K562 (cell line): ENCODE measurements around the gene TXNDC8. TPM values are rescaled to one million over a fixed set of nuclear protein-coding genes. Genes with fewer than 3 reads are reported as not detected.

Source experiments
- ATAC-seq: fragments of 200-7000 bp; cut with Tn5 transposase; 3 replicates; pipeline ENCODE4 v1.9.1; 2020; ENCODE audit warnings: moderate library complexity
- BruUV-seq: library from RNA; stranded (reverse); fragments of 400-500 nt; replicated peaks from 2 replicates; lab custom pipeline; 2021; lab: Mats Ljungman, UMichigan
- CTCF ChIA-PET: fragments of 300-600 bp; formaldehyde crosslinking; extraction: SDS; loops from one replicate; lab custom pipeline; 2021; ENCODE audit warnings: low intra/inter-chr PET ratio; lab: Yijun Ruan, JAX
- POLR2A ChIA-PET: fragments of 300-600, 350-650 bp; sonication (Branson Sonifier 250); formaldehyde crosslinking; extraction: SDS; loops from one replicate; lab custom pipeline; 2021; ENCODE audit warnings: antibody characterized with exemption, inconsistent platforms; lab: Yijun Ruan, JAX
- DNase-seq, 4 experiments: peaks; one replicate each; pipeline versions ENCODE4 v3.0.0 to v3.0.0-alpha.2; 2011 to 2018; ENCODE audit warnings: low spot score in 3 of 4, mixed read lengths in 3 of 4; ENCODE audit errors: extremely low read depth in 1 of 4
- FAIRE-seq: peaks from 2 replicates; lab custom pipeline; 2011; peaks lifted over from hg19 to GRCh38; lab: Jason Lieb, UNC
- H2AFZ ChIP-seq: 2 replicates; pipeline ENCODE4 v1.6.0; 2011; ENCODE audit warnings: low read depth, low read length, control low read depth, inconsistent platforms
- H3K27ac ChIP-seq: fragments of 200-600 bp; 3 replicates; pipeline ENCODE4 v1.8.0; 2011; ENCODE audit warnings: low read depth, mild to moderate bottlenecking, control low read depth, inconsistent platforms, low read length, moderate library complexity, mixed read lengths; ENCODE audit errors: extremely low read depth
- H3K27me3 ChIP-seq, 2 experiments: fragments of 300-600 bp in 1 of 2; 2 replicates in 1 of 2; 3 replicates in 1 of 2; pipeline versions ENCODE4 v1.6.0 to v1.8.0; 2011; ENCODE audit warnings: inconsistent platforms in 2 of 2, low read length in 2 of 2, mild to moderate bottlenecking in 1 of 2, mixed read lengths in 1 of 2, moderate library complexity in 1 of 2; ENCODE audit not compliant: control insufficient read depth in 2 of 2, insufficient read depth in 2 of 2
- H3K36me3 ChIP-seq: fragments of 300-600 bp; 3 replicates; pipeline ENCODE4 v1.8.0; 2011; ENCODE audit warnings: mild to moderate bottlenecking, low read length, inconsistent platforms; ENCODE audit not compliant: control insufficient read depth, insufficient read depth
- H3K4me1 ChIP-seq, 2 experiments: fragments of 200-600 bp in 1 of 2; replicated peaks in 1 of 2; 2 replicates in 1 of 2; 3 replicates in 1 of 2; pipeline versions ENCODE4 v1.5.1 to v1.8.0; 2011; ENCODE audit warnings: inconsistent platforms in 2 of 2, low read length in 2 of 2, mild to moderate bottlenecking in 1 of 2, mixed read lengths in 1 of 2, moderate library complexity in 1 of 2; ENCODE audit not compliant: control insufficient read depth in 2 of 2, insufficient read depth in 2 of 2
- H3K4me2 ChIP-seq: 2 replicates; pipeline ENCODE4 v1.6.1; 2011; ENCODE audit warnings: low read length, control low read depth, inconsistent platforms, mixed read lengths; ENCODE audit not compliant: insufficient read depth
- H3K4me3 ChIP-seq: fragments of 200-600 bp; sonication (generic), shearing (Covaris generic); 2 replicates; pipeline ENCODE4 v1.5.1; 2016; ENCODE audit warnings: control low read depth, inconsistent platforms
- H3K79me2 ChIP-seq: fragments of 200-600 bp; 3 replicates; pipeline ENCODE4 v1.8.0; 2011; ENCODE audit warnings: low read length, inconsistent platforms; ENCODE audit not compliant: control insufficient read depth, insufficient read depth
- H3K9ac ChIP-seq, 2 experiments: 2 replicates each; pipeline versions ENCODE4 v1.6.0 to v1.6.1; 2011; ENCODE audit warnings: low read depth in 2 of 2, low read length in 2 of 2, control low read depth in 1 of 2, inconsistent platforms in 1 of 2, mild to moderate bottlenecking in 1 of 2, mixed read lengths in 1 of 2; ENCODE audit not compliant: insufficient read depth in 1 of 2
- H3K9me1 ChIP-seq: one replicate; pipeline ENCODE4 v1.6.0; 2011; ENCODE audit warnings: inconsistent platforms, mild to moderate bottlenecking, low read length, moderate library complexity; ENCODE audit not compliant: control insufficient read depth, insufficient read depth
- H3K9me3 ChIP-seq: replicated peaks from 2 replicates; pipeline ENCODE4 v1.5.1; 2011; ENCODE audit warnings: low read depth, low read length, inconsistent platforms; ENCODE audit not compliant: control insufficient read depth, insufficient read depth
- H4K20me1 ChIP-seq: replicated peaks from 2 replicates; pipeline ENCODE4 v1.6.1; 2011; ENCODE audit warnings: low read length, inconsistent platforms, mixed read lengths; ENCODE audit not compliant: control insufficient read depth, insufficient read depth
- CTBP1 ChIP-seq: fragments of 450-650 bp; IDR thresholded peaks from 2 replicates; pipeline ENCODE4 v1.6.1; 2016; ENCODE audit warnings: borderline replicate concordance
- EP300 ChIP-seq: IDR thresholded peaks from 2 replicates; pipeline ENCODE4 v1.6.1; 2012; ENCODE audit warnings: low read length, improper control_type of control experiment
- ETS2 ChIP-seq: IDR thresholded peaks from 2 replicates; pipeline ENCODE4 v1.6.1; 2016; ENCODE audit warnings: borderline replicate concordance, missing genetic modification characterization, mild to moderate bottlenecking, moderate library complexity, missing compliant biosample characterization; ENCODE audit not compliant: poor library complexity, severe bottlenecking
- KLF13 ChIP-seq: fragments of 450-650 bp; IDR thresholded peaks from 2 replicates; pipeline ENCODE4 v1.6.1; 2016; ENCODE audit warnings: missing genetic modification characterization, low read depth, mild to moderate bottlenecking, missing compliant biosample characterization, moderate library complexity, borderline replicate concordance
- NR1H2 ChIP-seq: sonication (generic); formaldehyde crosslinking; IDR thresholded peaks from 2 replicates; pipeline ENCODE4 v1.4.0; 2020; ENCODE audit warnings: mild to moderate bottlenecking, missing genetic modification reagents
- RBM22 ChIP-seq: fragments of 200-400 bp; formaldehyde crosslinking; IDR thresholded peaks from 2 replicates; pipeline ENCODE4 v1.6.1; 2018; ENCODE audit warnings: low read length, low read depth; ENCODE audit not compliant: poor library complexity, severe bottlenecking
- SAFB2 ChIP-seq: fragments of 200-400 bp; formaldehyde crosslinking; IDR thresholded peaks from 2 replicates; pipeline ENCODE4 v1.6.1; 2018; ENCODE audit warnings: borderline replicate concordance, low read length, low read depth, moderate library complexity; ENCODE audit not compliant: severe bottlenecking
- TSC22D4 ChIP-seq: fragments of 450-650 bp; IDR thresholded peaks from 2 replicates; pipeline ENCODE4 v1.6.1; 2016; ENCODE audit warnings: missing genetic modification characterization, missing biosample characterization, control low read depth
- WGBS: fragments of 100-300 bp; shearing (Covaris generic); methylation state at CpG from one replicate; pipeline ENCODE4 v1.1.6; 2016; ENCODE audit warnings: low coverage, mixed read lengths; ENCODE audit not compliant: insufficient coverage; ENCODE audit errors: missing lambda C conversion rate; 5-methylcytosine and 5-hydroxymethylcytosine counted together
- in situ Hi-C: fragments of 300-500 bp; cut with MboI; formaldehyde crosslinking; loops from 4 replicates; pipeline ENCODE4 v1.15.0; 2018; ENCODE audit warnings: inconsistent platforms, mixed read lengths
- intact Hi-C: fragments of 100-400 bp; cut with micrococcal nuclease; formaldehyde crosslinking; loops from 2 replicates; pipeline ENCODE4 v1.14.2; 2022
- polyA plus RNA-seq, 8 experiments: library from polyadenylated mRNA; depleted of rRNA in 4 of 8; stranded (reverse) in 5 of 8; unstranded in 3 of 8; fragments of >200 nt; fragmentation: Nextera tagmentation in 2 of 8; fragmentation: Illumina TruSeq in 1 of 8; extraction: Ambion mirVana in 2 of 8; extraction: Trizol in 1 of 8; gene quantifications; 2 replicates each; pipeline versions ENCODE4 v1.2.1 to v1.2.3, GENCODE V29; 2011 to 2014; ENCODE audit warnings: inconsistent platforms in 1 of 8, missing spikeins in 1 of 8
- total RNA-seq, 7 experiments: library from RNA; depleted of rRNA in 6 of 7; stranded (reverse); fragments of >200 nt in 6 of 7; fragmentation: Illumina TruSeq in 2 of 7; extraction: Trizol in 2 of 7; gene quantifications; 2 replicates each; pipeline versions ENCODE4 v1.2.1 to v1.2.3, GENCODE V29; 2011 to 2021; ENCODE audit warnings: low replicate concordance in 1 of 7
- TF ChIP-seq, protein P1 (sequence below): conservative IDR thresholded peaks from 2 replicates; pipeline ENCODE4 v1.6.1; 2011; ENCODE audit warnings: low read depth, mild to moderate bottlenecking, low read length; ENCODE audit not compliant: control insufficient read depth
- TF ChIP-seq, protein P2 (sequence below): fragments of 250-450 bp; sonication (Bioruptor Pico); IDR thresholded peaks from 2 replicates; pipeline ENCODE4 v1.8.0; 2022; ENCODE audit warnings: moderate library complexity, mild to moderate bottlenecking, inconsistent platforms

The TXNDC8 gene
- total and polyA plus RNA-seq, 9 of the 15 experiments (the other 6 are each of a cell fraction or from before 2014, with no cell fraction given), result not detected

DNA sequence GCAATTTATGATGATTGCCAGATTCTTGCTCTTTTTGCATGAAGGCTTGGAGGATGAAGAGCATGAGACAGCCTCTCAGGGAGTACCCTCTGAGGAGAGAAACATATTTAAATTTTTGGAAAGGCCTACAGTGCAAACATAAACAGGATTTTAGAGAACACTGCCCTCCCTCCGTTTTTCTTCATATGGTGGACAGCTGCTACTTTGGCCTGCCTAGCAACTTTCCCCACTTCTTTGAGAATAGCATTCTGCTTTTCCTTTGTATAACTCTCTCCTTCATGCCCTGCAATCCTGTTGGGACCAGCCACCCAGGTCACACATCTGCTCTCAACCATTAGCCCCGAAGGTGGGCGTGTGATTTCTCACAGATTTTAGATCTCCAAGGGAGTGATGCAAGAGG is 60.9 kb downstream of the TXNDC8 start:
- Histone ChIP-seq H3K4me3 (no peak overlapping the region), H3K27ac (no peak overlapping the region)
- TF ChIP-seq, protein P1, sequence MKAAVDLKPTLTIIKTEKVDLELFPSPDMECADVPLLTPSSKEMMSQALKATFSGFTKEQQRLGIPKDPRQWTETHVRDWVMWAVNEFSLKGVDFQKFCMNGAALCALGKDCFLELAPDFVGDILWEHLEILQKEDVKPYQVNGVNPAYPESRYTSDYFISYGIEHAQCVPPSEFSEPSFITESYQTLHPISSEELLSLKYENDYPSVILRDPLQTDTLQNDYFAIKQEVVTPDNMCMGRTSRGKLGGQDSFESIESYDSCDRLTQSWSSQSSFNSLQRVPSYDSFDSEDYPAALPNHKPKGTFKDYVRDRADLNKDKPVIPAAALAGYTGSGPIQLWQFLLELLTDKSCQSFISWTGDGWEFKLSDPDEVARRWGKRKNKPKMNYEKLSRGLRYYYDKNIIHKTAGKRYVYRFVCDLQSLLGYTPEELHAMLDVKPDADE, result no peak
- TF ChIP-seq SAFB2, result no peak
- TF ChIP-seq TSC22D4 (tag), result no peak
- no peak for TF ChIP-seq NR1H2 (CRISPR knock-in tag)
- TF ChIP-seq, protein P2, sequence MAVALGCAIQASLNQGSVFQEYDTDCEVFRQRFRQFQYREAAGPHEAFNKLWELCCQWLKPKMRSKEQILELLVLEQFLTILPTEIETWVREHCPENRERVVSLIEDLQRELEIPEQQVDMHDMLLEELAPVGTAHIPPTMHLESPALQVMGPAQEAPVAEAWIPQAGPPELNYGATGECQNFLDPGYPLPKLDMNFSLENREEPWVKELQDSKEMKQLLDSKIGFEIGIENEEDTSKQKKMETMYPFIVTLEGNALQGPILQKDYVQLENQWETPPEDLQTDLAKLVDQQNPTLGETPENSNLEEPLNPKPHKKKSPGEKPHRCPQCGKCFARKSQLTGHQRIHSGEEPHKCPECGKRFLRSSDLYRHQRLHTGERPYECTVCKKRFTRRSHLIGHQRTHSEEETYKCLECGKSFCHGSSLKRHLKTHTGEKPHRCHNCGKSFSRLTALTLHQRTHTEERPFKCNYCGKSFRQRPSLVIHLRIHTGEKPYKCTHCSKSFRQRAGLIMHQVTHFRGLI (CRISPR knock-in tag), result no peak
- TF ChIP-seq KLF13 (tag), result no peak
- TF ChIP-seq CTBP1, result no peak
- no peak for TF ChIP-seq ETS2 (tag)
- no peak for TF ChIP-seq EP300
- TF ChIP-seq RBM22, result no peak
- TF ChIP-seq, all 486 proteins: peak for 0
- Histone ChIP-seq H3K4me2 (no peak overlapping the region), H3K36me3 (no peaks in the 10 kb centered on the region), H2AFZ (no peak overlapping the region), H3K9me1 (no peaks in the 10 kb centered on the region), H3K79me2 (no peaks in the 10 kb centered on the region), H3K4me1 (no peaks in the 10 kb centered on the region), H4K20me1 (no peaks in the 10 kb centered on the region), H3K9me3 (no peaks in the 10 kb centered on the region), H3K27me3 (peaks cover 7 to 14% of the 10 kb centered on the region in 2 experiments; a peak in 4 of 5 replicates), H3K9ac (no peak overlapping the region)
- no TSS peak for BruUV-seq
- ChIA-PET CTCF (no interaction called here), POLR2A (no interaction called here)
- WGBS, result 0% methylated on average over 3 of the region's 3 CpGs
- intact Hi-C loops (no loop called here), in situ Hi-C loops (no loop called here)
- FAIRE-seq (no peak), DNase-seq (no peak), ATAC-seq (no peak)
